Dendritic cell treated with granulocyte-macrophage colony-stimulating factor and Interleukin-4, amounts not matched to agents 40 ng/mL and 50 ng/mL, for 4 days (primary cell): ENCODE results near the gene HDAC1.
"Not testable (repeated sequence)": the region's sequence is repeated elsewhere in the genome, so short reads cannot be mapped to it uniquely, and the experiment has no call there.

ENCODE experiments used
- H3K27ac Mint-ChIP-seq: one replicate; pipeline ENCODE4 v1.8.0; 2022; ENCODE audit warnings: mild to moderate bottlenecking, mixed read lengths
- H3K27me3 Mint-ChIP-seq: one replicate; pipeline ENCODE4 v1.8.0; 2022; ENCODE audit warnings: mild to moderate bottlenecking, mixed read lengths
- H3K36me3 Mint-ChIP-seq: one replicate; pipeline ENCODE4 v1.8.0; 2022; ENCODE audit warnings: low read depth, mixed read lengths
- H3K4me1 Mint-ChIP-seq: one replicate; pipeline ENCODE4 v1.8.0; 2022; ENCODE audit warnings: low read depth, mixed read lengths
- H3K4me3 Mint-ChIP-seq: one replicate; pipeline ENCODE4 v1.8.0; 2022; ENCODE audit warnings: mild to moderate bottlenecking, moderate library complexity, mixed read lengths
- H3K9me3 Mint-ChIP-seq: one replicate; pipeline ENCODE4 v1.8.0; 2022; ENCODE audit warnings: mixed read lengths
- intact Hi-C: fragments of 100-400 bp; cut with micrococcal nuclease; formaldehyde crosslinking; loops from one replicate; pipeline ENCODE4 v1.15.0; 2022

Gene HDAC1

GRCh38 chr1:32353886-32354570, 62.1 kb downstream of the HDAC1 start:
- intact Hi-C loops: no loop called here
- Mint-ChIP-seq H3K4me1 (peaks cover 47% of the 10 kb centered on the region), H3K36me3 (peaks cover 8% of the 10 kb centered on the region), H3K27me3 (peaks cover 22% of the 10 kb centered on the region), H3K27ac (peak overlapping the region; percentile 79), H3K4me3 (peak overlapping the region; percentile 11), H3K9me3 (no peaks in the 10 kb centered on the region)

GRCh38 chr1:32355778-32356177, 63.9 kb downstream of the HDAC1 start:
- peaks cover 13% of the 10 kb centered on the region for H3K36me3 Mint-ChIP-seq
- H3K27ac Mint-ChIP-seq, H3K9me3 Mint-ChIP-seq, H3K4me3 Mint-ChIP-seq, intact Hi-C loops: not testable (repeated sequence)
- peaks cover 35% of the 10 kb centered on the region for H3K27me3 Mint-ChIP-seq
- peaks cover 40% of the 10 kb centered on the region for H3K4me1 Mint-ChIP-seq

- peaks cover 40% of the 10 kb centered on the region for H3K4me1 Mint-ChIP-seq
- peaks cover 41% of the 10 kb centered on the region for H3K27me3 Mint-ChIP-seq
- H3K36me3 Mint-ChIP-seq: peaks cover 17% of the 10 kb centered on the region
- H3K4me3 Mint-ChIP-seq: no peak overlapping the region
- no peaks in the 10 kb centered on the region for H3K9me3 Mint-ChIP-seq
- no peak overlapping the region for H3K27ac Mint-ChIP-seq
- intact Hi-C loops: no loop called here
Observed at GRCh38 chr1:32356478-32356877, 64.6 kb downstream of the HDAC1 start.

GRCh38 chr1:32357614-32358013, 65.7 kb downstream of the HDAC1 start:
- peaks cover 50% of the 10 kb centered on the region for H3K27me3 Mint-ChIP-seq
- no peak overlapping the region for H3K27ac Mint-ChIP-seq
- H3K4me1 Mint-ChIP-seq: peaks cover 40% of the 10 kb centered on the region
- peaks cover 22% of the 10 kb centered on the region for H3K36me3 Mint-ChIP-seq
- no peak overlapping the region for H3K4me3 Mint-ChIP-seq
- H3K9me3 Mint-ChIP-seq: no peaks in the 10 kb centered on the region
- intact Hi-C loops: no loop called here

- Mint-ChIP-seq H3K4me3 (no peak overlapping the region), H3K9me3 (no peaks in the 10 kb centered on the region), H3K27me3 (peaks cover 56% of the 10 kb centered on the region), H3K4me1 (peaks cover 36% of the 10 kb centered on the region), H3K27ac (no peak overlapping the region), H3K36me3 (peaks cover 31% of the 10 kb centered on the region)
- intact Hi-C loops: no loop called here
Observed at GRCh38 chr1:32358435-32358834, 66.6 kb downstream of the HDAC1 start.

- Mint-ChIP-seq H3K9me3 (no peaks in the 10 kb centered on the region), H3K27me3 (peaks cover 51% of the 10 kb centered on the region), H3K4me1 (peaks cover 26% of the 10 kb centered on the region), H3K36me3 (peaks cover 51% of the 10 kb centered on the region), H3K27ac (no peak overlapping the region), H3K4me3 (no peak overlapping the region)
- intact Hi-C loops: no loop called here
Observed at GRCh38 chr1:32361308-32361673, 69.4 kb downstream of the HDAC1 start.

- peaks cover 57% of the 10 kb centered on the region for H3K36me3 Mint-ChIP-seq
- peaks cover 26% of the 10 kb centered on the region for H3K4me1 Mint-ChIP-seq
- intact Hi-C loops: no loop called here
- H3K27me3 Mint-ChIP-seq: peaks cover 46% of the 10 kb centered on the region
- peak overlapping the region; percentile 54 for H3K4me3 Mint-ChIP-seq
- H3K27ac Mint-ChIP-seq: no peak overlapping the region
- H3K9me3 Mint-ChIP-seq: no peaks in the 10 kb centered on the region
Observed at GRCh38 chr1:32361674-32362473, 70.0 kb downstream of the HDAC1 start.

GRCh38 chr1:32362474-32363313, 70.8 kb downstream of the HDAC1 start, which contains the start of the genes FAM229A and TSSK3:
TSS of gene FAM229A (minus strand) at chr1:32362485. CDS start at chr1:32362091, 394 bp downstream.
TSS of gene TSSK3 (plus strand) at chr1:32362539. CDS start at chr1:32362702, 163 bp downstream.
- Mint-ChIP-seq H3K27ac (no peak within 1 kb of the TSS), H3K4me1 (peaks cover 26% of the 10 kb centered on the region), H3K9me3 (no peaks in the 10 kb centered on the region), H3K27me3 (peaks cover 41% of the 10 kb centered on the region), H3K36me3 (peaks cover 65% of the 10 kb centered on the region), H3K4me3 (peak within 1 kb of the TSS; percentile 54)
- intact Hi-C loops: no loop called here

GRCh38 chr1:32363713-32364112, 71.8 kb downstream of the HDAC1 start:
- intact Hi-C loops: no loop called here
- Mint-ChIP-seq H3K27me3 (peaks cover 38% of the 10 kb centered on the region), H3K36me3 (peaks cover 75% of the 10 kb centered on the region), H3K4me3 (no peak overlapping the region), H3K27ac (no peak overlapping the region), H3K9me3 (no peaks in the 10 kb centered on the region), H3K4me1 (peaks cover 26% of the 10 kb centered on the region)

GRCh38 chr1:32364836-32365235, 73.0 kb downstream of the HDAC1 start:
- peaks cover 31% of the 10 kb centered on the region for H3K27me3 Mint-ChIP-seq

GRCh38 chr1:32365445-32365844, 73.6 kb downstream of the HDAC1 start:
- intact Hi-C loops: no loop called here
- no peak overlapping the region for H3K27ac Mint-ChIP-seq
- H3K36me3 Mint-ChIP-seq: peaks cover 86% of the 10 kb centered on the region

More at GRCh38 chr1:32364836-32365235, 73.0 kb downstream of the HDAC1 start:
- Mint-ChIP-seq H3K9me3 (no peaks in the 10 kb centered on the region), H3K36me3 (peaks cover 87% of the 10 kb centered on the region), H3K4me1 (peaks cover 22% of the 10 kb centered on the region), H3K27ac (no peak overlapping the region), H3K4me3 (no peak overlapping the region)
- intact Hi-C loops: no loop called here

GRCh38 chr1:32367912-32368635, 76.2 kb downstream of the HDAC1 start:
- no peak overlapping the region for H3K4me3 Mint-ChIP-seq
- no peaks in the 10 kb centered on the region for H3K9me3 Mint-ChIP-seq
- H3K36me3 Mint-ChIP-seq: peaks cover 87% of the 10 kb centered on the region
- H3K27ac Mint-ChIP-seq: no peak overlapping the region
- H3K27me3 Mint-ChIP-seq: peaks cover 6% of the 10 kb centered on the region
- H3K4me1 Mint-ChIP-seq: peaks cover 9% of the 10 kb centered on the region
- intact Hi-C loops: no loop called here

More at GRCh38 chr1:32365445-32365844, 73.6 kb downstream of the HDAC1 start:
- H3K4me1 Mint-ChIP-seq: peaks cover 18% of the 10 kb centered on the region
- H3K27me3 Mint-ChIP-seq: peaks cover 28% of the 10 kb centered on the region
- no peaks in the 10 kb centered on the region for H3K9me3 Mint-ChIP-seq
- H3K4me3 Mint-ChIP-seq: no peak overlapping the region

- Mint-ChIP-seq H3K9me3 (no peaks in the 10 kb centered on the region), H3K27ac (no peak overlapping the region), H3K36me3 (peaks cover 85% of the 10 kb centered on the region), H3K4me1 (peaks cover 9% of the 10 kb centered on the region), H3K27me3 (no peaks in the 10 kb centered on the region), H3K4me3 (no peak overlapping the region)
- intact Hi-C loops: loop anchor here (1.0 to 10.0 kb wide), 2 partner anchors 37 to 157 kb away; no protein-coding TSS in a partner anchor
Observed at GRCh38 chr1:32372149-32372756, 80.4 kb downstream of the HDAC1 start.
